HepG2 (cell line): ENCODE measurements around the gene KBTBD3. TPM values are rescaled to one million over a fixed set of nuclear protein-coding genes. Genes with fewer than 3 reads are reported as not detected.

Source experiments
- ATAC-seq: fragments of 200-7000 bp; cut with Tn5 transposase; 3 replicates; pipeline ENCODE4 v1.9.1; 2020; ENCODE audit warnings: mild to moderate bottlenecking, moderate library complexity
- BruUV-seq: library from RNA; stranded (reverse); fragments of 400-500 nt; replicated peaks from 2 replicates; lab custom pipeline; 2021; lab: Mats Ljungman, UMichigan
- CTCF ChIA-PET: fragments of 300-600 bp; formaldehyde crosslinking; extraction: SDS; loops from one replicate; lab custom pipeline; 2021; ENCODE audit warnings: low total read pairs, inconsistent platforms, low intra/inter-chr PET ratio; lab: Yijun Ruan, JAX
- POLR2A ChIA-PET: fragments of 350-600 bp; sonication (Branson Sonifier 250); formaldehyde crosslinking; loops from one replicate; lab custom pipeline; 2020; ENCODE audit warnings: antibody characterized with exemption, inconsistent platforms; lab: Yijun Ruan, JAX
- DNase-seq: peaks from one replicate; pipeline ENCODE4 v3.0.0-alpha.2; 2015; ENCODE audit warnings: low spot score
- FAIRE-seq: peaks from 3 replicates; lab custom pipeline; 2011; peaks lifted over from hg19 to GRCh38; lab: Jason Lieb, UNC
- H2AFZ ChIP-seq: one replicate; pipeline ENCODE4 v1.6.1; 2011; ENCODE audit warnings: low read length, inconsistent platforms
- H3K27ac ChIP-seq: fragments of 300-600 bp; 3 replicates; pipeline ENCODE4 v1.8.0; 2011; ENCODE audit warnings: mixed run types, mild to moderate bottlenecking, mixed read lengths, low read length, inconsistent platforms; ENCODE audit not compliant: insufficient read depth; ENCODE audit errors: extremely low read length
- H3K27me3 ChIP-seq, 2 experiments: fragments of 200-600 bp in 1 of 2; 2 replicates in 1 of 2; 3 replicates in 1 of 2; pipeline versions ENCODE4 v1.6.0 to v1.8.0; 2011; ENCODE audit warnings: low read length in 2 of 2, mild to moderate bottlenecking in 2 of 2, moderate library complexity in 2 of 2, inconsistent platforms in 1 of 2; ENCODE audit not compliant: insufficient read depth in 2 of 2, control insufficient read depth in 1 of 2
- H3K36me3 ChIP-seq, 2 experiments: fragments of 200-600 bp in 1 of 2; replicated peaks in 1 of 2; 2 replicates in 1 of 2; 3 replicates in 1 of 2; pipeline versions ENCODE4 v1.5.1 to v1.8.0; 2011; ENCODE audit warnings: low read length in 2 of 2, inconsistent platforms in 1 of 2; ENCODE audit not compliant: insufficient read depth in 2 of 2, control insufficient read depth in 1 of 2
- H3K4me1 ChIP-seq: 2 replicates; pipeline ENCODE4 v1.5.1; 2012; ENCODE audit warnings: low read length, inconsistent platforms; ENCODE audit not compliant: insufficient read depth
- H3K4me2 ChIP-seq: 2 replicates; pipeline ENCODE4 v1.6.0; 2011; ENCODE audit warnings: low read depth, low read length, inconsistent platforms
- H3K4me3 ChIP-seq, 3 experiments: fragments of 200-600 bp in 1 of 3; sonication (generic), shearing (Covaris generic) in 1 of 3; replicated peaks in 1 of 3; 2 replicates each; pipeline ENCODE4 v1.5.1; 2011 to 2016; ENCODE audit warnings: low read length in 3 of 3, inconsistent platforms in 2 of 3, low read depth in 2 of 3, mild to moderate bottlenecking in 2 of 3, control low read depth in 1 of 3, mixed read lengths in 1 of 3; ENCODE audit not compliant: insufficient read depth in 1 of 3
- H3K79me2 ChIP-seq: one replicate; pipeline ENCODE4 v1.6.1; 2011; ENCODE audit warnings: low read length, inconsistent platforms; ENCODE audit not compliant: insufficient read depth
- H3K9ac ChIP-seq: 2 replicates; pipeline ENCODE4 v1.6.0; 2011; ENCODE audit warnings: mild to moderate bottlenecking, low read depth, low read length, inconsistent platforms; ENCODE audit not compliant: insufficient read depth
- H3K9me3 ChIP-seq: 2 replicates; pipeline ENCODE4 v1.5.1; 2012; ENCODE audit warnings: mild to moderate bottlenecking, low read length
- H4K20me1 ChIP-seq: 2 replicates; pipeline ENCODE4 v1.6.0; 2011; ENCODE audit warnings: inconsistent platforms, mild to moderate bottlenecking, low read length, moderate library complexity; ENCODE audit not compliant: insufficient read depth
- CHD2 ChIP-seq: IDR thresholded peaks from 2 replicates; pipeline ENCODE4 v1.6.1; 2011; ENCODE audit warnings: low read depth, low read length, improper control_type of control experiment
- FOXO4 ChIP-seq: sonication (generic); formaldehyde crosslinking; conservative IDR thresholded peaks from 2 replicates; pipeline ENCODE4 v1.8.1; 2023; ENCODE audit warnings: missing genetic modification reagents
- HNRNPLL ChIP-seq: fragments of 200-400 bp; formaldehyde crosslinking; IDR thresholded peaks from 2 replicates; pipeline ENCODE4 v1.6.1; 2017; ENCODE audit warnings: mild to moderate bottlenecking, low read depth, low read length; ENCODE audit not compliant: poor library complexity, severe bottlenecking
- KDM5B ChIP-seq: sonication (generic); formaldehyde crosslinking; IDR thresholded peaks from 2 replicates; pipeline ENCODE4 v1.4.0; 2020; ENCODE audit warnings: missing genetic modification reagents, mild to moderate bottlenecking, borderline replicate concordance
- ZBTB8A ChIP-seq: sonication (generic); formaldehyde crosslinking; IDR thresholded peaks from 2 replicates; pipeline ENCODE4 v1.4.0; 2020; ENCODE audit warnings: mild to moderate bottlenecking, low read depth, missing genetic modification reagents, borderline replicate concordance
- ZNF3 ChIP-seq: IDR thresholded peaks from 2 replicates; pipeline ENCODE4 v1.7.0; 2017; ENCODE audit warnings: inconsistent platforms
- ZNF691 ChIP-seq: sonication (generic); formaldehyde crosslinking; IDR thresholded peaks from 2 replicates; pipeline ENCODE4 v1.4.0; 2020; ENCODE audit warnings: missing genetic modification reagents, low read depth, mild to moderate bottlenecking, borderline replicate concordance
- WGBS: methylation state at CpG from one replicate; pipeline ENCODE4 v1.1.6; 2017; ENCODE audit warnings: low lambda C conversion rate; 5-methylcytosine and 5-hydroxymethylcytosine counted together
- in situ Hi-C: cut with HindIII; loops from 2 replicates; pipeline ENCODE4 v1.10.0; 2017; ENCODE audit warnings: low pct_unique_long_range_greater_than_20kb; ENCODE audit not compliant: extremely low pct_ligation_motif_present
- intact Hi-C: fragments of 100-400 bp; cut with micrococcal nuclease; formaldehyde crosslinking; loops from one replicate; pipeline ENCODE4 v1.10.0; 2022; ENCODE audit not compliant: unreplicated experiment
- polyA plus RNA-seq, 8 experiments: library from polyadenylated mRNA; depleted of rRNA in 3 of 8; stranded (reverse) in 7 of 8; unstranded in 1 of 8; fragments of >200 nt; fragmentation: Illumina TruSeq in 4 of 8; extraction: Trizol in 4 of 8; gene quantifications; 2 replicates each; pipeline versions ENCODE4 v1.2.1 to v1.2.3, GENCODE V29; 2011 to 2016; ENCODE audit warnings: low read depth in 4 of 8, missing spikeins in 1 of 8, mixed read lengths in 1 of 8; ENCODE audit not compliant: insufficient read depth in 1 of 8
- total RNA-seq, 5 experiments: library from RNA; depleted of rRNA; stranded (reverse); fragments of >200 nt; fragmentation: Illumina TruSeq; extraction: Trizol; gene quantifications; 2 replicates each; pipeline ENCODE4 v1.2.3, GENCODE V29; 2016; ENCODE audit warnings: low read depth in 1 of 5
- TF ChIP-seq, protein P1 (sequence below): sonication (generic); formaldehyde crosslinking; conservative IDR thresholded peaks from 2 replicates; pipeline ENCODE4 v1.5.0; 2020; ENCODE audit warnings: missing genetic modification reagents
- TF ChIP-seq, protein P2 (sequence below), 2 experiments: sonication (generic) in 1 of 2; formaldehyde crosslinking in 1 of 2; IDR thresholded peaks; 2 replicates each; pipeline versions ENCODE4 v1.4.0 to v1.6.1; 2018 to 2020; ENCODE audit warnings: missing genetic modification reagents in 2 of 2, borderline replicate concordance in 1 of 2, low read depth in 1 of 2, mild to moderate bottlenecking in 1 of 2, missing biosample characterization in 1 of 2
- TF ChIP-seq, protein P3 (sequence below): IDR thresholded peaks from 2 replicates; pipeline ENCODE4 v1.6.1; 2012; ENCODE audit warnings: low read length, improper control_type of control experiment

The KBTBD3 gene
- total and polyA plus RNA-seq, 2 of the 13 experiments (the other 11 are each of a cell fraction or from before 2014, with no cell fraction given), result 1.8 to 7.4 TPM

DNA sequence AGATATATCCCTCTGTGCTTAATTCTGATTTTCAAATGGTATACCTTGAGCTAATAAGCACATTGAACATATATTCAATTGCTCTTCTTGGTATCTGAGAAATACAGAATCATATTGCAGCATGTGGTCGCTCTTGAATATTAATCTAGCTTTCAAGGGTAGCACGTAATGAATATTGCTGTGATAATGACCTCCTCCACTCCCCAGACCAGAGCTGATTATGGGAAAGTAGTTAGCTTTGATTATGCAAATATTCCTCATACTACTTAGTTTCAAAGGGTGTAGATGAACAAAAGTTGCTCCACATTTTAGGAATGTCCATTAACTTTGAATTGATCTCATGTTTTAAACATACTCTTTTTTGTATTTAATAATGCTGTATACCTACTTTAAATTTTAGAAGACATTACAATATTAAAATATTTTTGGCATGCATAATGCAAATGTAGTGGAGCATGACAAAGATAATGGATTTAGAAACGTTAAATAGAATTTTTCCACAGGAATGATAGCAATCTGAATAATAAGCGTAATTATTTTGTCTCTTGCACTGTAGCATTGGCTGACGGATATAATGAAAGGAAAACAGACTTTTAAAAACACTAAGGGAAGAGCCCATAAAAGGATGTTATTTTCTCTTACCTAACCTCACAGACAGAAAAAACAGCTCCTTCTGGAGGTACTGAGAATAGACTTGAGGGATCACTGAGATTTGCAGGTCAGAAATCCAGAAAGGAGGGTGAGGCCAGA, 27.2 kb downstream of the KBTBD3 start:
- FAIRE-seq, result no peak
- CTCF ChIA-PET, result no interaction called here
- intact Hi-C loops, result no loop called here
- Histone ChIP-seq H3K36me3 (no peaks in the 10 kb centered on the region), H2AFZ (no peak overlapping the region), H3K4me2 (no peak overlapping the region), H3K79me2 (no peaks in the 10 kb centered on the region), H3K9me3 (no peaks in the 10 kb centered on the region), H3K4me3 (no peak overlapping the region), H3K27me3 (no peaks in the 10 kb centered on the region), H4K20me1 (no peaks in the 10 kb centered on the region), H3K4me1 (no peaks in the 10 kb centered on the region), H3K9ac (no peak overlapping the region), H3K27ac (no peak overlapping the region)
- no peak for DNase-seq
- in situ Hi-C loops, result no loop called here
- POLR2A ChIA-PET, result no interaction called here
- no peak for ATAC-seq
- BruUV-seq, result no TSS peak
- WGBS, result 30% methylated on average over 5 of the region's 5 CpGs
- TF ChIP-seq ZBTB8A (CRISPR knock-in tag), result no peak
- TF ChIP-seq, protein P1, sequence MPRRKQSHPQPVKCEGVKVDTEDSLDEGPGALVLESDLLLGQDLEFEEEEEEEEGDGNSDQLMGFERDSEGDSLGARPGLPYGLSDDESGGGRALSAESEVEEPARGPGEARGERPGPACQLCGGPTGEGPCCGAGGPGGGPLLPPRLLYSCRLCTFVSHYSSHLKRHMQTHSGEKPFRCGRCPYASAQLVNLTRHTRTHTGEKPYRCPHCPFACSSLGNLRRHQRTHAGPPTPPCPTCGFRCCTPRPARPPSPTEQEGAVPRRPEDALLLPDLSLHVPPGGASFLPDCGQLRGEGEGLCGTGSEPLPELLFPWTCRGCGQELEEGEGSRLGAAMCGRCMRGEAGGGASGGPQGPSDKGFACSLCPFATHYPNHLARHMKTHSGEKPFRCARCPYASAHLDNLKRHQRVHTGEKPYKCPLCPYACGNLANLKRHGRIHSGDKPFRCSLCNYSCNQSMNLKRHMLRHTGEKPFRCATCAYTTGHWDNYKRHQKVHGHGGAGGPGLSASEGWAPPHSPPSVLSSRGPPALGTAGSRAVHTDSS (CRISPR knock-in tag), result no peak
- TF ChIP-seq ZNF691, result no peak
- no peak for TF ChIP-seq CHD2
- TF ChIP-seq ZNF3 (CRISPR knock-in tag), result no peak
- no peak for TF ChIP-seq FOXO4
- TF ChIP-seq, protein P2, sequence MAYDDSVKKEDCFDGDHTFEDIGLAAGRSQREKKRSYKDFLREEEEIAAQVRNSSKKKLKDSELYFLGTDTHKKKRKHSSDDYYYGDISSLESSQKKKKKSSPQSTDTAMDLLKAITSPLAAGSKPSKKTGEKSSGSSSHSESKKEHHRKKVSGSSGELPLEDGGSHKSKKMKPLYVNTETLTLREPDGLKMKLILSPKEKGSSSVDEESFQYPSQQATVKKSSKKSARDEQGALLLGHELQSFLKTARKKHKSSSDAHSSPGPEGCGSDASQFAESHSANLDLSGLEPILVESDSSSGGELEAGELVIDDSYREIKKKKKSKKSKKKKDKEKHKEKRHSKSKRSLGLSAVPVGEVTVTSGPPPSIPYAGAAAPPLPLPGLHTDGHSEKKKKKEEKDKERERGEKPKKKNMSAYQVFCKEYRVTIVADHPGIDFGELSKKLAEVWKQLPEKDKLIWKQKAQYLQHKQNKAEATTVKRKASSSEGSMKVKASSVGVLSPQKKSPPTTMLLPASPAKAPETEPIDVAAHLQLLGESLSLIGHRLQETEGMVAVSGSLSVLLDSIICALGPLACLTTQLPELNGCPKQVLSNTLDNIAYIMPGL (CRISPR knock-in tag; IDR thresholded peaks at IDR 0.05; ENCODE audit: borderline replicate concordance in 1 of 2, low read depth in 1 of 2), result no peak
- TF ChIP-seq, protein P3, sequence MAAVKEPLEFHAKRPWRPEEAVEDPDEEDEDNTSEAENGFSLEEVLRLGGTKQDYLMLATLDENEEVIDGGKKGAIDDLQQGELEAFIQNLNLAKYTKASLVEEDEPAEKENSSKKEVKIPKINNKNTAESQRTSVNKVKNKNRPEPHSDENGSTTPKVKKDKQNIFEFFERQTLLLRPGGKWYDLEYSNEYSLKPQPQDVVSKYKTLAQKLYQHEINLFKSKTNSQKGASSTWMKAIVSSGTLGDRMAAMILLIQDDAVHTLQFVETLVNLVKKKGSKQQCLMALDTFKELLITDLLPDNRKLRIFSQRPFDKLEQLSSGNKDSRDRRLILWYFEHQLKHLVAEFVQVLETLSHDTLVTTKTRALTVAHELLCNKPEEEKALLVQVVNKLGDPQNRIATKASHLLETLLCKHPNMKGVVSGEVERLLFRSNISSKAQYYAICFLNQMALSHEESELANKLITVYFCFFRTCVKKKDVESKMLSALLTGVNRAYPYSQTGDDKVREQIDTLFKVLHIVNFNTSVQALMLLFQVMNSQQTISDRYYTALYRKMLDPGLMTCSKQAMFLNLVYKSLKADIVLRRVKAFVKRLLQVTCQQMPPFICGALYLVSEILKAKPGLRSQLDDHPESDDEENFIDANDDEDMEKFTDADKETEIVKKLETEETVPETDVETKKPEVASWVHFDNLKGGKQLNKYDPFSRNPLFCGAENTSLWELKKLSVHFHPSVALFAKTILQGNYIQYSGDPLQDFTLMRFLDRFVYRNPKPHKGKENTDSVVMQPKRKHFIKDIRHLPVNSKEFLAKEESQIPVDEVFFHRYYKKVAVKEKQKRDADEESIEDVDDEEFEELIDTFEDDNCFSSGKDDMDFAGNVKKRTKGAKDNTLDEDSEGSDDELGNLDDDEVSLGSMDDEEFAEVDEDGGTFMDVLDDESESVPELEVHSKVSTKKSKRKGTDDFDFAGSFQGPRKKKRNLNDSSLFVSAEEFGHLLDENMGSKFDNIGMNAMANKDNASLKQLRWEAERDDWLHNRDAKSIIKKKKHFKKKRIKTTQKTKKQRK, result no peak
- TF ChIP-seq KDM5B (CRISPR knock-in tag), result no peak
- TF ChIP-seq HNRNPLL, result no peak
